ENCODE measurements around the gene SEMA5B.

The SEMA5B gene

GRCh38 chr3:122942239-122942638, 85.3 kb downstream of the SEMA5B start:
- no peak for DNase-seq

GRCh38 chr3:122941228-122942206, 86.0 kb downstream of the SEMA5B start:
- DNase-seq, result no peak

DNA sequence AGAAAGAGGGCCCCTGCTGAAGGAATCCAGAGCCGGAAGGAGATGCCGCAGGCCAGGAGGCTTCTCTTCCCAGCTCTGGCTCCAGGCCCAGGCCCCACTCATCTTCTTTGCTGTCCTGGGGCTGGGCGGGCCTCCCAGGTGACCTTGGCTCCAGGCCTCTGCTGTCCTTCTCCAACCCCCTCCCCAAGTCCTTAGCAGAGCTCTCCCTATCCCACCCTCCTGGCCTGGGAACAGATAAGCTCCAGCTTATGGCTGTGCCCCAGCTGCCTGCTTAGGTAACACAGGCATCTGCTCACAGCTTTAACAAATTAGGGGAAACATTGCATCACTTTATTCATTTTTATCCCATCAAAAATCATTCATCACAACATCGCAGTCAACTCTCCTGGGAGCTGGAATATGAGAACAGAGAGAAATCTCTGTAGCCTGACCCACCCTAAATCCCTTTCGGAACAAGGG, 86.9 kb downstream of the SEMA5B start:
- DNase-seq, result no peak

DNA sequence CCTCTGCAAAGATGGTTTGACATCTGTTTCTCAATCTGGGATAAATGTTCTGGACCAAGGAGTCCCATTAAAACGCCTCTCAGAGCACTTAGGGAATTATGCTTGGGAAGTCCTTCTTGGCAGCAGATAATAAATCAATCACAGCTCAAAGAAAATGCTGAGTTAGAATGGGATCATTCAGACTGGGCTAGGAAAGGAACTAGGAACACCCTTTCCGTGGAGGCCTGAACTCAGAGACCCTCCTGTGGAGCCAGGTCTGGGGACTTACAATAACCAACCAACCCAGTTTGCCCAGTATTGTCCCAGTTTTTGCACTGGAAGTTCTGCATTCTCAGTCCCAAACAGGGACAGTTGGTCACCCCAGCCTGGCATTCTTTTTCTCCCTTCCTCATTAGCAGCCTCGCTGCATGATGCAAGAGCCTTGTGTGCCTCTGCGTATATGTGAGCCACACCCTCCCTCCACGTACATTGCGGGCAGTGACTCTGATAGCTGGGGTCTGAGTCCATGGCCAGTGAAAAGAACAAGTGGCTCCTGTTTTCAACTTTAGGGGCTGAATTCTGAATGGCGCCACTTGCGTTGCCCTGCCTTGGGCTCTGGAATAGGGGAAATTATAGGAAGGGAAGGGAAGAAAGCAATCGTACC, 88.7 kb downstream of the SEMA5B start:
- no peak for DNase-seq

GRCh38 chr3:122937745-122938144, 89.8 kb downstream of the SEMA5B start:
- no peak for DNase-seq

DNA sequence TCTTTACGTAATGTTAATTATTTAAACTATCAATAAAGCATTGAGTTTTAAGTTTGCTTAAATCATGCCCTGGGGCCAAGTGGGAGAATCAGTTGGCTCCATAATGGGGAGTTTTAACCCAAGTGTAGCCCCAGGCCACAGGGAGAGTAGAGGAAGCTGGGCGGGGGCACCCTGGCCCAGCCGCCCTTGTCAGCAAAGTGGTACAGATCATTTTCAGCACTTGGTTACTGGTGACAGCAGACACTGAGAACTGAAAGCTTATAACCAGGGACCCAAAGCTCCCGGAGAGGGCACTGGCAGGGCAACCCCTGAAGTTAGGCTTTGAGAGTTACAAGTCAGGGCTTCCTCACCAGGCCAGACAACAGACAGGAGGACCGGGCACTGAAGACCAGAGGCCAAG, 90.6 kb downstream of the SEMA5B start:
- no peak for DNase-seq

- no peak for DNase-seq
Observed at GRCh38 chr3:122936335-122936734, 91.2 kb downstream of the SEMA5B start.

DNA sequence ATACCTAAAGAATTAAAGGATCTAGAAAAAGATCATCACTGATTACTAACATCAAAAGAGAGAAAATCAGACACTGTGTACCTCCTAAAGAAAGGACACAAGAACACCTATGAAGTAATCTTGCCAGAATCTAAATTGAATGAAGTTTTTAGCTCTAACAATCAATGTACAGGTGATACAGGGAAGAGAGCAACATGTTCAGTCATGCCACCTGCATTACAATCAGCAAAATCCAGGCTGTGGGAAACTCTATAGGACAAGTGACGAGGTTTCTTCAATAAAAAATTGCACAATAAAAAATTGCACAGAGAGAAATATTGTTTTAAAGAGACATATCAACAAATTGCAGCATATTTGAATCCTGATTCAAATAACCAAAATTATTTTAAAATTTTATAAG, 93.3 kb downstream of the SEMA5B start:
- DNase-seq, result no peak

- no peak for DNase-seq
Observed at GRCh38 chr3:122932251-122932967, 95.2 kb downstream of the SEMA5B start.

DNA sequence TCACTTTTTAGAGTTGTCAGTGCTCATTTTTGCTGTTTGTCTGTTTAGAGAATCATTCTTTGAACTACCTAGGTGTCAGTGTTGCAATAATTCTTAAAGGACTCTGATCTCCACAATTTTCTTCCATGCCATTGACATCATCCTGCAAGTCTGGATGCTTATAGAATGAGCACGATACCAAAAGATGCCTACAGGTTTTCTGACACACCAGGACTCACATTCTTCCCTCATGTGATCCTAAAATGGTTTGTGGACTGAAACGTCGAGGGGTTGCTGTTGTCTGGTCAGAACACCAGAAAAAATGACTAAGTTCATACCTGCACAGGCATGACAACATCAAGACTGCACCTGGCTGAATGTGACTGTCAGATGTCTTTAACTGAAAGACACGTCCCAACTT, 95.9 kb downstream of the SEMA5B start:
- DNase-seq, result no peak

- no peak for DNase-seq
Observed at GRCh38 chr3:122930063-122930997, 97.2 kb downstream of the SEMA5B start.

- no peak for DNase-seq
Observed at GRCh38 chr3:122929188-122930062, 98.1 kb downstream of the SEMA5B start.

- no peak for DNase-seq
Observed at GRCh38 chr3:122928396-122929187, 99.0 kb downstream of the SEMA5B start.

DNA sequence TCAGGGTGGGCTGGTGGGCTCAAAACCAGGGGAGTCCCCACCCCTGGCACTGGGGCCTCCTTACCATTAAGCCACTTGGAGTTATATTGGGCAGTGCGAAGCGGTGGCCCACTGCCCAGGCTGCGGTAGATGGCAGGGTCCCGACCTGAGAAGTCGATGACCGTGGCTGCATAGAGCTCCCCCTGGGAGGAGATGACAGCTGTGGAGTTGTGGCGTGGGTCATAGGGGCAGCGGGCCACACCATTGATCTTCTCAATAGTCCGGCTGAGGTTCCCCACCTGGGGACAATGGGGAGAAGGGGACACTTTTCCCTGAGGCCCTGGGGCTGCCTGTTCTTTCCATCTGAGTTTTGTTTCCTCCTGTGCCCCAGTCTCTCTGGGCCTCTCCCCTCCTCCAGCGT, 99.8 kb downstream of the SEMA5B start:
- no peak for DNase-seq

GRCh38 chr3:122926811-122927210, 100.8 kb downstream of the SEMA5B start:
- DNase-seq, result no peak

DNA sequence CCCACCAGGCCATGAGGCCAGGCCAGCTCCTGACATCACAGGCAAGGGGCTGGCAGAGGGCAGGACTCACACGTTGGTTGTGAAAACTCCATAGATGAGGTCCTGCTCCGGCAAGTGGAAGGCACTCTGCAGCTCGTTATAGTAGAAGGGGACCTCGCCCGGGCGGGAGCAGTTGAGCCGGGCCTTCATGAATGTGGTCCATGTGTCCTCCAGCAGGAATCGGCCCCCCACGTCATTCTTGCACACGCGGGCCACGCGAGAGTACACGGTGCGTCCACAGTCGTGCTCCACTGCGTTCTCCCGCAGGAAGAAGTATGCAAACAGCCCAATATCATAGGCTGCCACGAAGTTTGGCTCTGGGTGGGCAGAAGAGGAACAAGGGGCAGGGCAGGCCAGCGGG, 101.2 kb downstream of the SEMA5B start:
- no peak for DNase-seq

GRCh38 chr3:122925756-122926155, 101.8 kb downstream of the SEMA5B start:
- no peak for DNase-seq

GRCh38 chr3:122924056-122924455, 103.5 kb downstream of the SEMA5B start:
- no peak for DNase-seq

GRCh38 chr3:122923611-122924010, 104.0 kb downstream of the SEMA5B start:
- no peak for DNase-seq

Data from GOT3 (cell line).